A673 (cell line): ENCODE data around the gene CCM2. TPM values are rescaled to one million over a fixed set of nuclear protein-coding genes. Genes with fewer than 3 reads are reported as not detected.

Experiments used
- BruUV-seq: library from RNA; stranded (reverse); fragments of 400-500 nt; replicated peaks from 2 replicates; lab custom pipeline; 2021; lab: Mats Ljungman, UMichigan
- CTCF ChIA-PET: fragments of 300-600 bp; sonication (Branson Sonifier 250); formaldehyde crosslinking; loops from one replicate; lab custom pipeline; 2022; ENCODE audit warnings: antibody characterized with exemption; lab: Charles Lee
- POLR2A ChIA-PET: fragments of 300-600 bp; sonication (Branson Sonifier 250); formaldehyde crosslinking; loops from one replicate; lab custom pipeline; 2022; ENCODE audit warnings: antibody characterized with exemption; ENCODE audit not compliant: low non-redundant PET; lab: Charles Lee
- DNase-seq: peaks from one replicate; pipeline ENCODE4 v3.0.0-alpha.2; 2015; ENCODE audit warnings: low spot score
- H3K27ac ChIP-seq: fragments of 200-600 bp; sonication (generic); 2 replicates; pipeline ENCODE4 v1.5.1; 2016; ENCODE audit warnings: mixed run types, low read depth, mild to moderate bottlenecking, mixed read lengths, antibody characterized with exemption, low read length; ENCODE audit not compliant: poor library complexity, severe bottlenecking
- H3K27me3 ChIP-seq: fragments of 200-600 bp; sonication (generic); replicated peaks from 2 replicates; pipeline ENCODE4 v1.6.1; 2017; ENCODE audit warnings: mixed run types, low read depth, mild to moderate bottlenecking, mixed read lengths, antibody characterized with exemption, low read length; ENCODE audit not compliant: insufficient read depth, poor library complexity
- H3K36me3 ChIP-seq: fragments of 200-600 bp; sonication (generic); 2 replicates; pipeline ENCODE4 v1.6.1; 2016; ENCODE audit warnings: mixed run types, mild to moderate bottlenecking, mixed read lengths, antibody characterized with exemption, low read length; ENCODE audit not compliant: insufficient read depth, poor library complexity, severe bottlenecking
- H3K4me1 ChIP-seq: fragments of 200-600 bp; sonication (generic); 2 replicates; pipeline ENCODE4 v1.6.1; 2017; ENCODE audit warnings: mixed run types, mild to moderate bottlenecking, mixed read lengths, antibody characterized with exemption, low read length; ENCODE audit not compliant: insufficient read depth, poor library complexity, severe bottlenecking
- H3K4me3 ChIP-seq: fragments of 200-600 bp; sonication (generic); 2 replicates; pipeline ENCODE4 v1.5.1; 2016; ENCODE audit warnings: low read depth, mixed run types, mild to moderate bottlenecking, mixed read lengths, low read length; ENCODE audit not compliant: poor library complexity, severe bottlenecking
- H3K9me3 ChIP-seq: fragments of 200-600 bp; sonication (generic); 2 replicates; pipeline ENCODE4 v1.6.1; 2016; ENCODE audit warnings: mixed run types, low read depth, mild to moderate bottlenecking, mixed read lengths, antibody characterized with exemption, low read length; ENCODE audit not compliant: poor library complexity, severe bottlenecking
- CTCF ChIP-seq: fragments of 300-800, 200-600 bp; sonication (generic); conservative IDR thresholded peaks from 2 replicates; pipeline ENCODE4 v1.5.1; 2017; ENCODE audit warnings: low read depth, mild to moderate bottlenecking, antibody characterized with exemption, low read length, moderate library complexity, mixed read lengths
- EZH2 ChIP-seq: fragments of 200-600 bp; sonication (generic); IDR thresholded peaks from 2 replicates; pipeline ENCODE4 v1.6.1; 2017; ENCODE audit warnings: borderline replicate concordance, low read depth, mild to moderate bottlenecking, mixed read lengths, antibody characterized with exemption, low read length; ENCODE audit not compliant: poor library complexity, severe bottlenecking
- intact Hi-C: fragments of 100-400 bp; cut with micrococcal nuclease; formaldehyde crosslinking; loops from one replicate; pipeline ENCODE4 v1.10.0; 2022; ENCODE audit not compliant: unreplicated experiment
- total RNA-seq: library from RNA; stranded (reverse); gene quantifications from 2 replicates; pipeline ENCODE4 v1.2.3, GENCODE V29; 2021

The CCM2 gene
- total RNA-seq, 1 experiment from 2014 or later, result 35.2 TPM

- H3K27me3 ChIP-seq, result no peaks in the 10 kb centered on the region
- DNase-seq, result no peak
- peak overlapping the region; percentile 56 for H3K4me3 ChIP-seq
- no peaks in the 10 kb centered on the region for H3K36me3 ChIP-seq
- TF ChIP-seq EZH2 (no peak), CTCF (no peak)
- intact Hi-C loops, result no loop called here
- ChIA-PET POLR2A (no interaction called here), CTCF (no interaction called here)
- no peaks in the 10 kb centered on the region for H3K9me3 ChIP-seq
- no peak overlapping the region for H3K27ac ChIP-seq
- no TSS peak for BruUV-seq
- H3K4me1 ChIP-seq, result no peaks in the 10 kb centered on the region
Observed at GRCh38 chr7:45088146-45088701, 88.2 kb downstream of the CCM2 start.

GRCh38 chr7:45088821-45089340 is 88.9 kb downstream of the CCM2 start, which contains the start of gene NACAD:
Gene NACAD, minus strand, starts transcription at chr7:45088969. Its CDS starts 75 bp downstream, at chr7:45088894.
- POLR2A ChIA-PET, result no interaction called here

DNA sequence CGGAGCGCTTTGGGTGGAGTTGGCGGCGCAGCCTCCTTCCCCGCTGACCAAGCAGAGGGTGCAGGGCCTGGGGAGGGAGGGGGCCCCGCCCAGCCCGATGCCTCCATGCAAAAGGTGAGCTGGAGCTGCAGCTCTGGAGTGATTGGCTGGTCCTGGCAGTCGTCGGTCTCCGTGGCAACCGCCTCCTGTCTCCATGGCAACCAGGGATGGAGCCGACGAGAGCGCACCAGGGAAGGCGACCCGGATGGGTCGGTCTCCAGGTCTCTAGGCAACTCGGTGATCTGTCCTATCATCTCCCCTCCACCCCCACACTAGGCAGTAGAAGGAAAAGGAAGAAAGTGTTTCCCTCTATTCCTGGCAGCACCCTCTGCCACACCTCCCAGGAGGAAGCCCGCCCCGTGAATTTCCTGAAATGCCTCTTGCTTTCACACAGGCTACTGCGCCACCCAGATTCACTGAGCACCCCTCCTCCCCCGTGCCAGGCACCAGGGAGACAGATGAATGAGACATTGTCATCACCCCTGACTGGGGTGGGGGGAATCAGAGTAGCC is 89.4 kb downstream of the CCM2 start:
- peak; percentile 67 for DNase-seq
- Histone ChIP-seq H3K9me3 (no peaks in the 10 kb centered on the region), H3K4me1 (no peaks in the 10 kb centered on the region), H3K27me3 (no peaks in the 10 kb centered on the region), H3K4me3 (peak overlapping the region; percentile 56), H3K27ac (no peak overlapping the region), H3K36me3 (no peaks in the 10 kb centered on the region)
- no TSS peak for BruUV-seq
- ChIA-PET POLR2A (no interaction called here), CTCF (no interaction called here)
- intact Hi-C loops, result no loop called here
- TF ChIP-seq CTCF (no peak), EZH2 (no peak)

More at GRCh38 chr7:45088821-45089340, 88.9 kb downstream of the CCM2 start, which contains the start of gene NACAD:
- CTCF ChIA-PET, result no interaction called here
- TF ChIP-seq EZH2, result no peak
- no peak for TF ChIP-seq CTCF
- peak within 1 kb of the TSS; percentile 56 for H3K4me3 ChIP-seq
- peak; percentile 58 for DNase-seq
- no peak within 1 kb of the TSS for H3K27ac ChIP-seq
- no peaks in the 10 kb centered on the region for H3K9me3 ChIP-seq
- intact Hi-C loops, result no loop called here
- H3K4me1 ChIP-seq, result no peaks in the 10 kb centered on the region
- no peaks in the 10 kb centered on the region for H3K27me3 ChIP-seq
- no peaks in the 10 kb centered on the region for H3K36me3 ChIP-seq
- no TSS peak for BruUV-seq
